Measurements from ENCODE around the gene CLIP2. TPM values are rescaled to one million over a fixed set of nuclear protein-coding genes. Genes with fewer than 3 reads are reported as not detected.
"Not testable (repeated sequence)": the region's sequence is repeated elsewhere in the genome, so short reads cannot be mapped to it uniquely, and the experiment has no call there.

The CLIP2 gene
- total RNA-seq, 4 donors from 2014 or later = 35.4 to 212 (median 76.6) TPM

DNA sequence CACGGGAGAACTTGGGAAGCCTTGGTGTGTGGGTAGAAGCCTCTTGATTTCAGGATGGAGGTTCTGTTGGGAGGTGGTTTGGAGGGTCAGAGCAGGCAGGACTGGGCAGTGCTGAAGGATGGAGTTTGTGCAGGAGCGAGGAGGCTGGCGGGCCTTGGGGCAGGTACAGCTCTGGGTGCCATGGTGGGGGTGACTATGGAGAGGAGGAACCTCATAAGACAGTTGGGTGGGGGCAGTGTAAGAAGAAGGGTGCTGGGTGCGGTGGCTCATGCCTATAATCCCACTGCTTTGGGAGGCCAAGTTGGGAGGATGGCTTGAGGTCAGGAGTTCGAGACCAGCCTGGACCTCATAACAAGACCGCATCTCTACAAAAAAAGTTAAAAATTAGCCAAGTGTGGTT, 109.8 kb downstream of the CLIP2 start:
- Histone ChIP-seq H3K4me3 (no peak overlapping the region), H3K4me1 (no peaks in the 10 kb centered on the region), H3K27me3 (no peaks in the 10 kb centered on the region), H3K27ac (no peak overlapping the region), H3K36me3 (peaks cover 0 to 81% (median 0%) of the 10 kb centered on the region in 3 donors), H3K9me3 (no peaks in the 10 kb centered on the region)
- no peak for TF ChIP-seq POLR2A (IDR thresholded peaks at IDR 0.05)
- TF ChIP-seq, protein P1, sequence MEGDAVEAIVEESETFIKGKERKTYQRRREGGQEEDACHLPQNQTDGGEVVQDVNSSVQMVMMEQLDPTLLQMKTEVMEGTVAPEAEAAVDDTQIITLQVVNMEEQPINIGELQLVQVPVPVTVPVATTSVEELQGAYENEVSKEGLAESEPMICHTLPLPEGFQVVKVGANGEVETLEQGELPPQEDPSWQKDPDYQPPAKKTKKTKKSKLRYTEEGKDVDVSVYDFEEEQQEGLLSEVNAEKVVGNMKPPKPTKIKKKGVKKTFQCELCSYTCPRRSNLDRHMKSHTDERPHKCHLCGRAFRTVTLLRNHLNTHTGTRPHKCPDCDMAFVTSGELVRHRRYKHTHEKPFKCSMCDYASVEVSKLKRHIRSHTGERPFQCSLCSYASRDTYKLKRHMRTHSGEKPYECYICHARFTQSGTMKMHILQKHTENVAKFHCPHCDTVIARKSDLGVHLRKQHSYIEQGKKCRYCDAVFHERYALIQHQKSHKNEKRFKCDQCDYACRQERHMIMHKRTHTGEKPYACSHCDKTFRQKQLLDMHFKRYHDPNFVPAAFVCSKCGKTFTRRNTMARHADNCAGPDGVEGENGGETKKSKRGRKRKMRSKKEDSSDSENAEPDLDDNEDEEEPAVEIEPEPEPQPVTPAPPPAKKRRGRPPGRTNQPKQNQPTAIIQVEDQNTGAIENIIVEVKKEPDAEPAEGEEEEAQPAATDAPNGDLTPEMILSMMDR (IDR thresholded peaks at IDR 0.05) = no peak
- no peak for DNase-seq

DNA sequence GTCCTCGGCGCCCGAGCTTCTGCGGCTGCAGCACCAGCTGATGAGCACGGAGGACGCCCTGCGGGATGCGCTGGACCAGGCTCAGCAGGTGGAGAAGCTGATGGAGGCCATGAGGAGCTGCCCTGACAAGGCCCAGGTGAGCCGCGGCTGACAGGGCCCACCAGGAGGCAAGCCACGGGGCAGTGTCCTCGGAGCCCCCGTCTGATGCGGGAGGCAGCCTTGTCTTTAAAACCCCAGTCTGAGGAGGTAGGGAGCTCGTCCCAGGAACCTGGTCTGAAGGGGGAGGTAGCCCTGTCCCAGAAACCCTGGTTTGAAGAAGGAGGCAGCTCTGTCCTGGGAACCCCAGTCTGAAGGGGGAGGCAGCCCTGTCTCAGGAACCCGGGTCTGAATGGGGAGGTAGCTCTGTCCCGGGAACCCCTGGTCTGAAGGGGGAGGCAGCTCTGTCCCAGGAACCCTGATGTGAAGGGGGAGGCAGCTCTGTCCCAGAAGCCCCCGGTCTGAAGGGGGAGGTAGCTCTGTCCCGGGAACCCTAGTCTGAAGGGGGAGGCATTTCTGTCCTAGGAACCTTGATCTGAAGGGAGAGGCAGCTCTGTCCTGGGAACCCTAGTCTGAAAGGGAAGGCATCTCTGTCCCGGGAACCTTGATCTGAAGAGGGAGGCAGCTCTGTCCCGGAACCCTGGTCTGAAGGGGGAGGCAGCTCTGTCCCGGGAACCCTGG, 111.4 kb downstream of the CLIP2 start:
- H3K27ac ChIP-seq = no peak overlapping the region
- no peaks in the 10 kb centered on the region for H3K4me1 ChIP-seq
- H3K9me3 ChIP-seq = no peaks in the 10 kb centered on the region
- H3K36me3 ChIP-seq = peaks cover 0 to 79% (median 0%) of the 10 kb centered on the region in 3 donors
- no peak overlapping the region for H3K4me3 ChIP-seq
- DNase-seq = no peak
- no peaks in the 10 kb centered on the region for H3K27me3 ChIP-seq
- TF ChIP-seq POLR2A (IDR thresholded peaks at IDR 0.05) = no peak
- TF ChIP-seq, protein P1 (IDR thresholded peaks at IDR 0.05) = no peak

DNA sequence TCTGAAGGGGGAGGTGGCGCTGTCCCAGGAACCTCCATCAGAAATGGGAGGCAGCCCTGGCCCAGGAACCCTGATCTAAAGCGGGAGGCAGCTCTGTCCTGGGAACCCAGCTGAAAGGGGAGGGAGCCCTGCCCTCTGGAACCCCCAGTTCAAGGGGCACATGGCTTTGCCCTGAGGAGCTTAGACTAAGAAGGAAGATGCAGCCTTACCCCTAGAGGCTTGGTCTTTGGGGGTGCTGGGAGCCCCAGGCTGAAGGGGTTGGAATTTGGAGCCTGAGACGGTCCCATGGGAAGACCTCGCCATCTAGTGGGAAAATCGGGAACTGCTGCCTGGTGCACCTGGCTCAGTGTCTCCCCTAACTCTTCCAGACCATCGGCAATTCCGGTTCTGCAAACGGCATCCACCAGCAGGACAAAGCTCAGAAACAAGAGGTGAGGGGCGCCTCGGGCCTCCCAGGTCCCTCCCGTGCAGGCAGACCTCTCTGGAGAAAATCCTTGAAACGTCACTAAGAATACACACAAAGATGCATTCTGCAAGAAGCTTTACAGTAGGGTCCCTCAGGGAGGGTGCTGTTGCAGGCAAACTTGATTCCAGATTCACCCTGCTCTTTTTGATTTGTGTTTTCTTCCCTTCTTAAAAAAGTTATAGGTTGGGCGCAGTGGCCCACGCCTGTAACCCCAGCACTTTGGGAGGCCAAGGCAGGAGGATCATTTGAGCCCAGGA, 112.1 kb downstream of the CLIP2 start:
- H3K36me3 ChIP-seq = peaks cover 0 to 73% (median 0%) of the 10 kb centered on the region in 3 donors

DNA sequence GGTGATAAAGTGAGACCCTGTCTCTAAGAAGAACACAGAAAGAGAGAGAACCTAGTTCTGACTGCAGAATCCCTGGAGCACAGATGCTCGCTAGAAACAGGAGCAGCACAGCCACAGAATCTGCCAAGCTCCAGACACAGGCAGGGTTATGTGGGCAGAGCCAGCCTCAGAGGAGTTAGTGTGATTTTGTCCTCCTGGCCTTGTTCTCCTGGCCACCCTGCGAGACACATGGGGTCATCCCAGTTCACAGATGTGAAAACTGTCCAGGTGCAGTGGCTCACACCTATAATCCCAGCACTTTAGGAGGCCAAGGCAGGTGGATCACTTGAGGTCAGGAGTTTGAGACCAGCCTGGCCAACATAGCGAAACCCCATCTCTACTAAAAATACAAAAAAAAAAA, 113.5 kb downstream of the CLIP2 start:
- not testable (repeated sequence) for DNase-seq, H3K27ac ChIP-seq, H3K4me1 ChIP-seq, H3K9me3 ChIP-seq, H3K27me3 ChIP-seq, H3K4me3 ChIP-seq
- H3K36me3 ChIP-seq = peaks cover 0 to 61% (median 0%) of the 10 kb centered on the region in 3 donors

More for the DNA sequence above, 112.1 kb downstream of the CLIP2 start:
- Histone ChIP-seq H3K4me1 (no peaks in the 10 kb centered on the region), H3K4me3 (no peak overlapping the region), H3K27ac (no peak overlapping the region), H3K27me3 (no peaks in the 10 kb centered on the region), H3K9me3 (no peaks in the 10 kb centered on the region)
- peak; percentile 74 to 90 (median 77) for DNase-seq
- TF ChIP-seq, protein P1 (IDR thresholded peaks at IDR 0.05) = peak; percentile 88 to 97 (median 94)
- no peak for TF ChIP-seq POLR2A (IDR thresholded peaks at IDR 0.05)

DNA sequence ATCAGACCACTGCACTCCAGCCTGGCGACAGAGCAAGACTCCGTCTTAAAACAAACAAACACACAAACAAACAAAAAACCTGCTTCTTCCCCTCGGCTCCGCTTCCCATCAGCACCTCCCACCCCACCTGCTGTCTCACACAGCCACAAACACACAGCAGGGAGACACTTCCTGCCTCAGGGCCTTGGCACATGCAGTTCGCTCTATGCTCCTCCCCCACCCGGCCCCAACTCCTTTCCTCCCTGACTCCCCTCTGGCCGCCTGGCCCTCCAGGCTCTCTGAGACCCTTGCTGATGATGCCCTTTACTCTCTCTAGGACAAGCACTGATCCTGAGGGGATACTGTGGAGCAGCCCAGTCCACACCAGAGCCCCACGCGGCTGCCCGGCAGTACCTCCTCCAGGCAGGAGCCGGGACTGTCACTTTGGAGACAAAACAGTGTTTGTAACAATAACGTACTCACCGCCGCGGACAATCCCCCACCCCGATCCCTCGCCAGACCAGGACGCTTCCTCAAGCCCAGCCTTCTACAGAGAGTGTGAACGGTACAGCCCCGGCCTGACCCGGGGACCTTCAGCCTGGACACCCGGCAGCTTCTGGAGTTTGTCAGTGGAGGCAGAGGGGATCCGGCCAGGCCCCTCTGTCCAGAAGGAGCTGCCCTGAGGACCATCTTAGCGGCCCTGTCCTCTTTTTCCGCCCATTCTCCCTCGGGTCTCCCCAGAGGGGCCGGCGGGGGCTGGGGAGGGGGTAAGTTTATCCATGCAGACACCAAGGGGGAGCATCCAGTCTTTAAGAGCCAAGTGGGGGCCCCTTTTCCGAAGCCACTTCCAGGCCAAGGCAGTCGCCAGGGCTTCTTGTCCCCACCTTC, 114.5 kb downstream of the CLIP2 start:
- Histone ChIP-seq H3K36me3 (peaks cover 0 to 50% (median 0%) of the 10 kb centered on the region in 3 donors), H3K4me1 (no peaks in the 10 kb centered on the region), H3K4me3 (no peak overlapping the region), H3K27me3 (no peaks in the 10 kb centered on the region), H3K9me3 (no peaks in the 10 kb centered on the region), H3K27ac (no peak overlapping the region)
- TF ChIP-seq POLR2A (IDR thresholded peaks at IDR 0.05) = no peak
- TF ChIP-seq, protein P1 (IDR thresholded peaks at IDR 0.05) = no peak
- no peak for DNase-seq

Data from Peyer's patch (tissue), 4 donors.